ENCODE measurements around the gene ZIC4.

ZIC4 gene

DNA sequence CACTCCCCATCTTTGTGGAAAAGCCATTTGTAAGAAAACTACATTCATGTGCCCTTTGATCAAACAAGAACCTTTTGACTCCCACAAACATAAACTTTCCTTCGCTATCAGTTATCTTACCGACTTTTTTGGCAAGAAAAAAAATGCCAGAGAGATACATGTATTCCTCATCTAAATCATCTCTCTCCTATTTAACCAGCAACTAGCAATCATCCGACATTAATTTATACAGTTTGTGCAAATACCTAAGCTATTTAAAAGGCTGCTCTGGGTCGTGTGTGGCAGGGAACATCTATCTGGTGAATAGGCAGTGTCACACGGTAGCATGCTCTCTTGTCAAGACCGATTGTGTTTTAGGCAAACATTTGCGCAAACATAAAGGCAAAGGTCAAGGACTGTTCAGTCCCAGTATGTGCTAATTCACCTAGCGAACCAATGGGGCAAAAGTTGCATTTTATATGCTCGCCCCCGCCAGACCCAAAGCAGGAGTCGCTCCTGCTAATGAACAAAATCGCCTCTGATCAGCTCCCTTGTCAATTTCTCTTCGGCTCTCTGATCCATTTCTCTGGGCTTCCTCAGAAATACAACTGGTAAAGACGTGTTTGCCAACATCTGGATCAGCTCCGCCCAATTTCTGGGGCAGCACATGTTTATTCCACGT lies 37.7 kb downstream of the ZIC4 start:
- Mint-ChIP-seq H3K27me3 (ENCODE audit: low read depth, poor library complexity) (peaks cover 98% of the 10 kb centered on the region), H3K4me3 (no peak overlapping the region), H3K4me1 (peaks cover 10% of the 10 kb centered on the region), H3K9me3 (peaks cover 3% of the 10 kb centered on the region), H3K27ac (no peak overlapping the region), H3K36me3 (ENCODE audit: low read depth) (no peaks in the 10 kb centered on the region)
- TF ChIP-seq, protein P1, sequence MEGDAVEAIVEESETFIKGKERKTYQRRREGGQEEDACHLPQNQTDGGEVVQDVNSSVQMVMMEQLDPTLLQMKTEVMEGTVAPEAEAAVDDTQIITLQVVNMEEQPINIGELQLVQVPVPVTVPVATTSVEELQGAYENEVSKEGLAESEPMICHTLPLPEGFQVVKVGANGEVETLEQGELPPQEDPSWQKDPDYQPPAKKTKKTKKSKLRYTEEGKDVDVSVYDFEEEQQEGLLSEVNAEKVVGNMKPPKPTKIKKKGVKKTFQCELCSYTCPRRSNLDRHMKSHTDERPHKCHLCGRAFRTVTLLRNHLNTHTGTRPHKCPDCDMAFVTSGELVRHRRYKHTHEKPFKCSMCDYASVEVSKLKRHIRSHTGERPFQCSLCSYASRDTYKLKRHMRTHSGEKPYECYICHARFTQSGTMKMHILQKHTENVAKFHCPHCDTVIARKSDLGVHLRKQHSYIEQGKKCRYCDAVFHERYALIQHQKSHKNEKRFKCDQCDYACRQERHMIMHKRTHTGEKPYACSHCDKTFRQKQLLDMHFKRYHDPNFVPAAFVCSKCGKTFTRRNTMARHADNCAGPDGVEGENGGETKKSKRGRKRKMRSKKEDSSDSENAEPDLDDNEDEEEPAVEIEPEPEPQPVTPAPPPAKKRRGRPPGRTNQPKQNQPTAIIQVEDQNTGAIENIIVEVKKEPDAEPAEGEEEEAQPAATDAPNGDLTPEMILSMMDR (IDR thresholded peaks at IDR 0.05) = no peak
- no peak for DNase-seq

DNA sequence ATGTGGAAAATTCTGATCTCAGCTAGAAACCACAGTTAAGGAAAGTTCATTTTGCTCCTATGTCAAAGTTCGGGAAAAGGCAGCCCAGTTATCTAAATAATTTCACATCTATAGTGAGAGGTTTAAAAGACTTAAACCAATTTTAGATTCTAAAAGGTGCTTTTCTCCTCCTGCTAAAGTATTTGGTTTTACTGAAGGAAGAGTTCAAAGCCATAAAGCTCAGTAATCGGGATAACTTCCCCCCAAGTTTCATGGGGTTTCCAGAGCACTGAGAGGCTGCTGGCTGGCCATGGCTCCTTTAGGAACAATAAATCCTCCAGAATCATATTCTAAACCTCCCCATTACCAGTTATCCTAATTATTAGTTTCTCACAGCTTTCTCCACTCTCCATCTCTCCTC lies 38.2 kb downstream of the ZIC4 start:
- Mint-ChIP-seq H3K9me3 (peaks cover 3% of the 10 kb centered on the region), H3K4me3 (no peak overlapping the region), H3K27ac (no peak overlapping the region), H3K36me3 (ENCODE audit: low read depth) (no peaks in the 10 kb centered on the region), H3K4me1 (peaks cover 10% of the 10 kb centered on the region), H3K27me3 (ENCODE audit: low read depth, poor library complexity) (peaks cover 98% of the 10 kb centered on the region)
- no peak for DNase-seq
- TF ChIP-seq, protein P1 (IDR thresholded peaks at IDR 0.05) = no peak

DNA sequence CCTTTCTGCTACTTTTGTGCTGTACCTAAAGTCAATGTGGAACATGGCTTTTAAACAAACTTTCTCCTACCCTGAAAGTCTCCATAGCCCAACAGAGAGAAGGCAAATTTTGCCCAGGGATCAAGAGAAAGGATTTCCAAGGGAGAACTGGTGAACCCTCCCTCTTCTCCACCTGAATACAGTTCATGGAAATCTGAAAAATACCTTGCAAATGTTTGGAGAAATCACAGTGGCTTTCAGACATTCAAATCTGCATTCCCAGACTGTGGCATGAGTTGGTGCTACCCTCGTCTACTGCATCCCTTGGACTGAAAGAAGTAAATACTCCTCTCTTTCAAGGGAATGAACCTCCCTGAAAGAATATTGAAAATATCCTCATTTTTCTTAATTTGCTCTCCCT lies 38.7 kb downstream of the ZIC4 start:
- no peak for DNase-seq
- TF ChIP-seq, protein P1 (IDR thresholded peaks at IDR 0.05) = no peak
- Mint-ChIP-seq H3K27ac (no peak overlapping the region), H3K36me3 (ENCODE audit: low read depth) (no peaks in the 10 kb centered on the region), H3K27me3 (ENCODE audit: low read depth, poor library complexity) (peaks cover 95% of the 10 kb centered on the region), H3K4me1 (peaks cover 10% of the 10 kb centered on the region), H3K4me3 (no peak overlapping the region), H3K9me3 (peaks cover 3% of the 10 kb centered on the region)

DNA sequence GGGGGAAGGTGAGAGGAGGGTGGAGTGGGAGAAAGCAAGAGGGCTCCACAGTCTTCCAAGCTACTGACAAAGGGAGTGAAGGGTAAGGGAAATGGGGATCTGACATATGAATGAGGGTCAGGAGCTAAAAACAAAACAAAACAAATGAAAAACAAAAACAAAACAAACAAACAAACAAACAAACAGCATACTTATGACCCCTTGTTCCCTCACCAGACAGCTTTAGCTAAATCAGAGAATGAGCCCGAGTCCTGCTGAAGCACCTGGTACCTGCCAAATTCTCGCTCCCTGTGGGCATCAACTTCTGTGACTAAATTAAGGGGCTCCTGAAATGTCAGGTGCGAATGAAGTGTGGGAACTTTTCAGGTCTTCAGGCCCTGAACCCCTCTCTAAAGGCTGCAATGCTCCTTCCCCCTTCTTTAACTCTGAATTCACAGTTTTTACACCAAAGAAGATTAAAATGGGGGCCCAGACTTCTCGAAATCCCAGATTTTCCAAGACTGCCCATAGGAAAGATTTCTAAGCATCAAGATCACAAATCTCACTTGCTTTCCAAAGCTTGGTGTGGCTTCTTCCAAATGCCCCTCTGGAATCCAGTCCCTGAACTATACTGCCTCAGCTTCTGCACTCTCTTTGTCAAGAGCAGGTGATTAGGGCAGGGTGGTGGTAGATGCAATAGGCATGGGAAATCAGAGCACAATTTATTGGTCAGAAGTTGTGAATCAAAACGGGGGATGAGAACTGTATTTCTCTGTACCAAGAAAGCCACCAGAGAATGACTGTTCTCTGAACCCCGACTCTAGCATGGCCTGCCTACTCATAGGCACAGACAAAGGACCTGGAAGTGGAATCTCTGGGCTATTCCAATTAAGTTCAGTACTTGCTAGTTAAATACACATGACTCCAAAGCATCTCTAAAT lies 40.9 kb downstream of the ZIC4 start:
- Mint-ChIP-seq H3K27ac (no peak overlapping the region), H3K4me1 (peaks cover 21% of the 10 kb centered on the region), H3K9me3 (peaks cover 3% of the 10 kb centered on the region), H3K4me3 (no peak overlapping the region), H3K27me3 (ENCODE audit: low read depth, poor library complexity) (peaks cover 94% of the 10 kb centered on the region), H3K36me3 (ENCODE audit: low read depth) (no peaks in the 10 kb centered on the region)
- TF ChIP-seq, protein P1 (IDR thresholded peaks at IDR 0.05) = no peak
- no peak for DNase-seq

DNA sequence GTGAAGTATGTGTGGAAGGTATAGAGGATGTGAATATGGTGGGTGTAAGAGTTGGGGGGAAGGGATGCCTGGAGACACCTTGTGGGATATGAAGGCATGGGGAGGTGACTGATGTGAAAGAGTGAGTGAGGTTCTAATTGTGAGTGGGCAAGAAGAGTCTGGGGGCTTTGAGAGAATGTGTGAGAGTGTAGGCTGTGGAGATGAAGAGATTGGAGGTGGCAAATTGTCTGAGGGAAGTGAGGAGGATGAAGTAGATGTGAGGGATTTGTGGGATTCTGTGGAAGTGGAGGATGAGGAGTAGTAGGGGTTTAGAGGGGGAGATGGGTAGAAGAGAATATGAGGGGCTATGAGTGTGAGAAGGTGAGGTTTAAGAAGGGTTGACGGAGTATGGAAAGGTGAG lies 41.6 kb downstream of the ZIC4 start:
- DNase-seq = no peak
- Mint-ChIP-seq H3K27me3 (ENCODE audit: low read depth, poor library complexity) (peaks cover 94% of the 10 kb centered on the region), H3K9me3 (peaks cover under 1% of the 10 kb centered on the region), H3K4me1 (peaks cover 22% of the 10 kb centered on the region), H3K4me3 (no peak overlapping the region), H3K27ac (no peak overlapping the region), H3K36me3 (ENCODE audit: low read depth) (no peaks in the 10 kb centered on the region)
- TF ChIP-seq, protein P1 (IDR thresholded peaks at IDR 0.05) = no peak
